ENCODE results near the gene NAT8L.

Gene NAT8L

DNA sequence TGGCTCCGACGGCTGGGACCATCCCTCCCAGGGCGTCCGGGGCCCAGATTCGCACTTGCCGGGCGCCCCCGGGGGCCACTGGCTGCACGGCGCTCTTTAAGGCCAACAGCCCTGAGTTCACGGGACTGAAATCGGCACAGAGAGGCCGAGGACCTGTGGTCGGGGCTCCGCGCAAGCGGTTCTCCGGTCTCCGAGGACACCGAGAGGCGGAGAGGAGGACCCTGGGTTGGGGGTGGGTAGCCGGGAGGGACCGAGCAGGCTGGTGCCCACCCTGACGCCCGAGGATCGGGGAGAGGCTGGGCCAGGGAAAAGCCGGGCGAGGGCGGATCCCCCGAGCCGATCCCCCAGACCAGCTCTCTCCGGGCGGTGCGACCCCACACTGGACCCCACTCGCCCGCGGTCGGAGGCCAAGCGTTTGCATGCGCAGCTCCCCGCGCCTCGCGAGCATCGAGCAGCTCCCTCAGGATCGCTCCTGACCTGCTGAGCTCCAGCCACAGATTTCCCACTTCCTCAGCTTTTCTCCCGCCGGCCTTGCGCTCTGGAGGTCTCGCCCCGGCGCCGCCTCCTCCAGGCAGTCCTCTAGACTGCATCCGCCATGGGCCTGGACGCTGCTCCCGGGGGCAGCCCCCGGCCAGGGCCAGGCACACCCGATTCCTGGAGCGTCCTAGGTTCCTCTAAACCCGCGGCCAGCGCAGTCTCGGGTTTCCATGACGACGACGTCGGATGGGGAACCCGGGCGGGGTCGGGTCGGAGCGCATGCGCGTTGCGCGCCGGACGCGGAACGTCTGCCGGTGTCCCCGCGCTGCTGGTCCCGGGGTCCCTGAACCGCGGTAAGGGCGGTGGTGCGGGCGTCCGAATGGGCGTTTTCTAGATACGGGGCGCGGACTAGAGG lies 17.6 kb upstream of the NAT8L start:
- Histone ChIP-seq H3K27me3 (ENCODE audit: control insufficient read depth in 1 of 2, insufficient read depth in 1 of 2, low read length in 2 of 2) (peaks cover 19 to 20% of the 10 kb centered on the region in 2 experiments), H2AFZ (ENCODE audit: low read depth, low read length) (peak overlapping the region; percentile 84), H3K9ac (ENCODE audit: low read length) (peak overlapping the region; percentile 67), H2BK5ac (ENCODE audit: low read depth, low read length, poor library complexity, severe bottlenecking) (no peak overlapping the region), H3K4me3 (ENCODE audit: insufficient read depth in 1 of 2, low read depth in 1 of 2, low read length in 2 of 2) (peak overlapping the region; percentile 85 to 86), H3K4ac (ENCODE audit: low read depth in 1 of 2, low read length in 2 of 2) (peak overlapping the region in 1 of 2 experiments; percentile 73), H2BK15ac (ENCODE audit: low read depth, poor library complexity, severe bottlenecking) (peak overlapping the region; percentile 40), H3K18ac (ENCODE audit: low read depth in 1 of 2, low read length in 2 of 2) (peak overlapping the region in 1 of 2 experiments; percentile 77), H3K79me1 (replicated peaks; ENCODE audit: low read length, poor library complexity, severe bottlenecking) (peaks cover 8% of the 10 kb centered on the region), H4K8ac (ENCODE audit: low read length) (peak overlapping the region; percentile 80), H2BK12ac (ENCODE audit: low read length in 2 of 2) (no peak overlapping the region), H3K9me3 (ENCODE audit: control insufficient read depth, low read length) (peaks cover 6% of the 10 kb centered on the region), H3K4me2 (ENCODE audit: low read length, poor library complexity, severe bottlenecking) (peak overlapping the region; percentile 92), H2AK5ac (ENCODE audit: low read length, severe bottlenecking) (no peak overlapping the region), H3K4me1 (ENCODE audit: control insufficient read depth, insufficient read depth, low read depth, low read length) (peaks cover 36% of the 10 kb centered on the region), H2BK120ac (ENCODE audit: low read depth, low read length) (peak overlapping the region; percentile 73), H3K27ac (ENCODE audit: low read length, poor library complexity, severe bottlenecking) (no peak overlapping the region), H3K36me3 (ENCODE audit: control insufficient read depth in 1 of 2, insufficient read depth in 2 of 2, low read depth in 1 of 2, low read length in 2 of 2) (peaks cover 0 to 14% of the 10 kb centered on the region in 2 experiments), H3K23ac (ENCODE audit: low read length in 2 of 2) (peak overlapping the region in 1 of 2 experiments; percentile 40), H4K91ac (ENCODE audit: low read length) (peak overlapping the region; percentile 53), H3K14ac (ENCODE audit: low read length in 2 of 2) (no peak overlapping the region)
- 3% methylated on average over 81 of the region's 94 CpGs for WGBS
- peak; percentile 76 for DNase-seq

DNA sequence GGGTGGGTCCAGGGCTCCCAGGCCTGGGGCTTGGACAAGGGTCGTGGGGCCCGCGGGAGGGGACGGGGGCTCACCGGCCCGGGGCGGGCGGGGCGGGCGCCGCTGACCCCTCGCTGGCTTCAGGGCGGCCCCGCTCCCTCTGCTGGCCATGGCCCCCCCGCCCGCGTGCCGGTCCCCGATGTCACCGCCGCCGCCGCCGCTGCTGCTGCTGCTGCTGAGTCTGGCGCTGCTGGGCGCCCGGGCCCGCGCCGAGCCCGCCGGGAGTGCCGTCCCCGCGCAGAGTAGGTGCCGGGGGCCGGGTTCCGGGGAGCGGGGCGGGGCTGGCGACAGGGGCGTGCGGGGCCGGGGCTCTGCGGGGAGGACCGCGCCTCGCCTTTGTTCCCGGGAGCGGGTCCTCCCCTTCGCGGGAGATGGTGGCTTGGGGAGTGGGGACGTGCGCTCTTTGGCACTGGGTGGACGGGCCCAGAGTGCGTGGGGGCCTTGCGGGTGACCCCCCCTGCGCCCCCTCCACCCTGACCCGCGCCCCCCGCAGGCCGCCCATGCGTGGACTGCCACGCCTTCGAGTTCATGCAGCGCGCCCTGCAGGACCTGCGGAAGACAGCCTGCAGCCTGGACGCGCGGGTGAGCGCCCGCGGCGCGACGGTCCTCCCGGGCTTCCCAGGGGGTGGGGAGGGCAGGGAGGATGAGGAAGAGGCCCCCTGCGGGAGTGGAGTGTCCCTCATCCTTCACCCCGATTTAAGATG lies 16.8 kb upstream of the NAT8L start:
- Histone ChIP-seq H2BK12ac (ENCODE audit: low read length in 2 of 2) (no peak overlapping the region), H3K4me3 (ENCODE audit: insufficient read depth in 1 of 2, low read depth in 1 of 2, low read length in 2 of 2) (peak overlapping the region; percentile 85 to 86)

DNA sequence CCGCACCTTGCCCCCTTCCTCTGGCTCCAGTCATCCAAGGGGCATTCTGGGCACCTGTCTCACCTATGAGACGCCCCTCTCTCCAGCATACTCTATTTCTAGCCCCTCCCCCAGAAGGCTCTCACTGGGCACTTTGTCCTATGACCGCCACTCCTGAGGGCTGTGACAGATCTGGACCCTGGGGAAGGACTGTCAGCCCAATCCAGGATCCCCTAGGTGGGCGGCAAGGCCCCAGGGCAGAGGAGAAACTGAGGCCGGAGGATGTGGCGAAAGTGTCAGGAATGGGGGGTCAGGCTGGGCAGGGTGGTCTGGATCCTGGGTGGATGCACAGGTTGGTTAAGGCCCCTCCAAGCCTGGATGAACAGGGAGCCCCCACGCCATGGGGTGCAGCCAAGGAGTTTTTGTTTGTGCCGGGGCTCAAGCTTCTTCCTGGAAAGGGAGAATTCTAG lies 16.2 kb upstream of the NAT8L start:
- H3K9me3 ChIP-seq (ENCODE audit: control insufficient read depth, low read length) = peaks cover 6% of the 10 kb centered on the region
- no peak overlapping the region for H2BK5ac ChIP-seq (ENCODE audit: low read depth, low read length, poor library complexity, severe bottlenecking)
- peaks cover 38% of the 10 kb centered on the region for H3K4me1 ChIP-seq (ENCODE audit: control insufficient read depth, insufficient read depth, low read depth, low read length)
- no peak overlapping the region for H2AFZ ChIP-seq (ENCODE audit: low read depth, low read length)
- DNase-seq = no peak
- WGBS = 92% methylated on average over 7 of the region's 8 CpGs
- H3K4me2 ChIP-seq (ENCODE audit: low read length, poor library complexity, severe bottlenecking) = peak overlapping the region; percentile 92
- H2AK5ac ChIP-seq (ENCODE audit: low read length, severe bottlenecking) = no peak overlapping the region
- H3K36me3 ChIP-seq (ENCODE audit: control insufficient read depth in 1 of 2, insufficient read depth in 2 of 2, low read depth in 1 of 2, low read length in 2 of 2) = peaks cover 0 to 14% of the 10 kb centered on the region in 2 experiments
- H4K8ac ChIP-seq (ENCODE audit: low read length) = no peak overlapping the region
- H3K14ac ChIP-seq (ENCODE audit: low read length in 2 of 2) = no peak overlapping the region
- H3K4ac ChIP-seq (ENCODE audit: low read depth in 1 of 2, low read length in 2 of 2) = no peak overlapping the region
- H4K91ac ChIP-seq (ENCODE audit: low read length) = no peak overlapping the region
- H3K18ac ChIP-seq (ENCODE audit: low read depth in 1 of 2, low read length in 2 of 2) = no peak overlapping the region
- peaks cover 8% of the 10 kb centered on the region for H3K79me1 ChIP-seq (replicated peaks; ENCODE audit: low read length, poor library complexity, severe bottlenecking)
- H3K4me3 ChIP-seq (ENCODE audit: insufficient read depth in 1 of 2, low read depth in 1 of 2, low read length in 2 of 2) = peak overlapping the region in 1 of 2 experiments; percentile 62
- H3K27me3 ChIP-seq (ENCODE audit: control insufficient read depth in 1 of 2, insufficient read depth in 1 of 2, low read length in 2 of 2) = peaks cover 14 to 21% of the 10 kb centered on the region in 2 experiments
- no peak overlapping the region for H2BK12ac ChIP-seq (ENCODE audit: low read length in 2 of 2)
- no peak overlapping the region for H3K27ac ChIP-seq (ENCODE audit: low read length, poor library complexity, severe bottlenecking)
- H3K9ac ChIP-seq (ENCODE audit: low read length) = no peak overlapping the region
- H3K23ac ChIP-seq (ENCODE audit: low read length in 2 of 2) = no peak overlapping the region
- H2BK15ac ChIP-seq (ENCODE audit: low read depth, poor library complexity, severe bottlenecking) = no peak overlapping the region
- H2BK120ac ChIP-seq (ENCODE audit: low read depth, low read length) = no peak overlapping the region

More for the DNA sequence above, 16.8 kb upstream of the NAT8L start:
- Histone ChIP-seq H4K91ac (ENCODE audit: low read length) (no peak overlapping the region), H2AK5ac (ENCODE audit: low read length, severe bottlenecking) (no peak overlapping the region), H3K9ac (ENCODE audit: low read length) (peak overlapping the region; percentile 67), H3K14ac (ENCODE audit: low read length in 2 of 2) (no peak overlapping the region), H3K79me1 (replicated peaks; ENCODE audit: low read length, poor library complexity, severe bottlenecking) (peaks cover 8% of the 10 kb centered on the region), H3K4me2 (ENCODE audit: low read length, poor library complexity, severe bottlenecking) (peak overlapping the region; percentile 92), H3K9me3 (ENCODE audit: control insufficient read depth, low read length) (peaks cover 6% of the 10 kb centered on the region), H2BK15ac (ENCODE audit: low read depth, poor library complexity, severe bottlenecking) (no peak overlapping the region), H2AFZ (ENCODE audit: low read depth, low read length) (no peak overlapping the region), H2BK5ac (ENCODE audit: low read depth, low read length, poor library complexity, severe bottlenecking) (no peak overlapping the region), H3K23ac (ENCODE audit: low read length in 2 of 2) (no peak overlapping the region), H3K18ac (ENCODE audit: low read depth in 1 of 2, low read length in 2 of 2) (peak overlapping the region; percentile 21 to 56), H2BK120ac (ENCODE audit: low read depth, low read length) (peak overlapping the region; percentile 73), H4K8ac (ENCODE audit: low read length) (no peak overlapping the region), H3K27me3 (ENCODE audit: control insufficient read depth in 1 of 2, insufficient read depth in 1 of 2, low read length in 2 of 2) (peaks cover 14 to 15% of the 10 kb centered on the region in 2 experiments), H3K4me1 (ENCODE audit: control insufficient read depth, insufficient read depth, low read depth, low read length) (peaks cover 38% of the 10 kb centered on the region), H3K36me3 (ENCODE audit: control insufficient read depth in 1 of 2, insufficient read depth in 2 of 2, low read depth in 1 of 2, low read length in 2 of 2) (peaks cover 0 to 14% of the 10 kb centered on the region in 2 experiments), H3K4ac (ENCODE audit: low read depth in 1 of 2, low read length in 2 of 2) (no peak overlapping the region), H3K27ac (ENCODE audit: low read length, poor library complexity, severe bottlenecking) (no peak overlapping the region)
- 7% methylated on average over 29 of the region's 80 CpGs for WGBS
- peak; percentile 29 for DNase-seq
